ENCODE results near the gene OR5B21. TPM values are rescaled to one million over a fixed set of nuclear protein-coding genes. Genes with fewer than 3 reads are reported as not detected.

The OR5B21 gene
- total RNA-seq, 1 donor from 2014 or later, result 0.46 TPM

GRCh38 chr11:58508814-58509213 is 909 bp upstream of the OR5B21 start:
- Mint-ChIP-seq H3K27ac (no peak overlapping the region), H3K27me3 (ENCODE audit: low read depth) (no peaks in the 10 kb centered on the region), H3K4me1 (ENCODE audit: low read depth) (peaks cover 17% of the 10 kb centered on the region), H3K9me3 (no peaks in the 10 kb centered on the region), H3K4me3 (ENCODE audit: low read depth) (no peak overlapping the region), H3K36me3 (ENCODE audit: low read depth) (peaks cover 4% of the 10 kb centered on the region)
- no peak for DNase-seq (ENCODE audit: low spot score)
- intact Hi-C loops (cut with micrococcal nuclease), result loop anchor here (5.0 kb wide), 1 partner anchor 117 kb away; no protein-coding TSS in a partner anchor

- Mint-ChIP-seq H3K4me1 (ENCODE audit: low read depth) (peaks cover 17% of the 10 kb centered on the region), H3K9me3 (no peaks in the 10 kb centered on the region), H3K27ac (no peak overlapping the region), H3K36me3 (ENCODE audit: low read depth) (peaks cover 4% of the 10 kb centered on the region), H3K27me3 (ENCODE audit: low read depth) (no peaks in the 10 kb centered on the region), H3K4me3 (ENCODE audit: low read depth) (no peak overlapping the region)
- no peak for DNase-seq (ENCODE audit: low spot score)
- intact Hi-C loops (cut with micrococcal nuclease), result loop anchor here (5.0 kb wide), 1 partner anchor 115 kb away; no protein-coding TSS in a partner anchor
Observed at GRCh38 chr11:58507355-58507754, 550 bp downstream of the OR5B21 start.

GRCh38 chr11:58506935-58507334 is 970 bp downstream of the OR5B21 start:
- no peak overlapping the region for H3K4me3 Mint-ChIP-seq (ENCODE audit: low read depth)
- peaks cover 4% of the 10 kb centered on the region for H3K36me3 Mint-ChIP-seq (ENCODE audit: low read depth)
- H3K27me3 Mint-ChIP-seq (ENCODE audit: low read depth), result no peaks in the 10 kb centered on the region
- no peaks in the 10 kb centered on the region for H3K9me3 Mint-ChIP-seq
- intact Hi-C loops (cut with micrococcal nuclease), result loop anchor here (1.0 to 5.0 kb wide), 2 partner anchors 18 to 115 kb away; no protein-coding TSS in a partner anchor
- no peak overlapping the region for H3K27ac Mint-ChIP-seq
- H3K4me1 Mint-ChIP-seq (ENCODE audit: low read depth), result peaks cover 17% of the 10 kb centered on the region
- DNase-seq (ENCODE audit: low spot score), result no peak

GRCh38 chr11:58505849-58506248 is 2.1 kb downstream of the OR5B21 start:
- H3K27me3 Mint-ChIP-seq (ENCODE audit: low read depth), result no peaks in the 10 kb centered on the region
- H3K4me1 Mint-ChIP-seq (ENCODE audit: low read depth), result peaks cover 17% of the 10 kb centered on the region
- peak overlapping the region; percentile 3 for H3K4me3 Mint-ChIP-seq (ENCODE audit: low read depth)
- H3K27ac Mint-ChIP-seq, result peak overlapping the region; percentile 47
- H3K9me3 Mint-ChIP-seq, result no peaks in the 10 kb centered on the region
- peaks cover 4% of the 10 kb centered on the region for H3K36me3 Mint-ChIP-seq (ENCODE audit: low read depth)
- intact Hi-C loops (cut with micrococcal nuclease), result loop anchor here (1.0 to 5.0 kb wide), 2 partner anchors 19 to 114 kb away; no protein-coding TSS in a partner anchor
- no peak for DNase-seq (ENCODE audit: low spot score)

GRCh38 chr11:58504232-58504631 is 3.7 kb downstream of the OR5B21 start:
- H3K27ac Mint-ChIP-seq, result no peak overlapping the region

GRCh38 chr11:58503361-58503856 is 4.5 kb downstream of the OR5B21 start:
- Mint-ChIP-seq H3K9me3 (no peaks in the 10 kb centered on the region), H3K36me3 (ENCODE audit: low read depth) (peaks cover 4% of the 10 kb centered on the region), H3K27me3 (ENCODE audit: low read depth) (no peaks in the 10 kb centered on the region), H3K4me3 (ENCODE audit: low read depth) (no peak overlapping the region), H3K27ac (no peak overlapping the region), H3K4me1 (ENCODE audit: low read depth) (peaks cover 18% of the 10 kb centered on the region)
- intact Hi-C loops (cut with micrococcal nuclease), result no loop called here
- DNase-seq (ENCODE audit: low spot score), result no peak

More at GRCh38 chr11:58504232-58504631, 3.7 kb downstream of the OR5B21 start:
- Mint-ChIP-seq H3K27me3 (ENCODE audit: low read depth) (no peaks in the 10 kb centered on the region), H3K4me3 (ENCODE audit: low read depth) (no peak overlapping the region), H3K9me3 (no peaks in the 10 kb centered on the region), H3K4me1 (ENCODE audit: low read depth) (peaks cover 12% of the 10 kb centered on the region), H3K36me3 (ENCODE audit: low read depth) (peaks cover 4% of the 10 kb centered on the region)
- intact Hi-C loops (cut with micrococcal nuclease), result no loop called here
- DNase-seq (ENCODE audit: low spot score), result no peak

GRCh38 chr11:58502004-58502403 is 5.9 kb downstream of the OR5B21 start:
- H3K27me3 Mint-ChIP-seq (ENCODE audit: low read depth), result no peaks in the 10 kb centered on the region
- intact Hi-C loops (cut with micrococcal nuclease), result no loop called here
- peaks cover 26% of the 10 kb centered on the region for H3K4me1 Mint-ChIP-seq (ENCODE audit: low read depth)
- no peak overlapping the region for H3K4me3 Mint-ChIP-seq (ENCODE audit: low read depth)
- no peaks in the 10 kb centered on the region for H3K9me3 Mint-ChIP-seq
- DNase-seq (ENCODE audit: low spot score), result no peak
- H3K27ac Mint-ChIP-seq, result no peak overlapping the region
- no peaks in the 10 kb centered on the region for H3K36me3 Mint-ChIP-seq (ENCODE audit: low read depth)

GRCh38 chr11:58498464-58498863 is 9.4 kb downstream of the OR5B21 start:
- no peak overlapping the region for H3K4me3 Mint-ChIP-seq (ENCODE audit: low read depth)
- no peak for DNase-seq (ENCODE audit: low spot score)
- intact Hi-C loops (cut with micrococcal nuclease), result no loop called here
- H3K27ac Mint-ChIP-seq, result no peak overlapping the region
- H3K27me3 Mint-ChIP-seq (ENCODE audit: low read depth), result no peaks in the 10 kb centered on the region
- H3K4me1 Mint-ChIP-seq (ENCODE audit: low read depth), result peaks cover 25% of the 10 kb centered on the region
- no peaks in the 10 kb centered on the region for H3K9me3 Mint-ChIP-seq
- H3K36me3 Mint-ChIP-seq (ENCODE audit: low read depth), result peaks cover 5% of the 10 kb centered on the region

GRCh38 chr11:58497951-58498350 is 10.0 kb downstream of the OR5B21 start:
- no peak for DNase-seq (ENCODE audit: low spot score)
- no peaks in the 10 kb centered on the region for H3K9me3 Mint-ChIP-seq
- peaks cover 5% of the 10 kb centered on the region for H3K36me3 Mint-ChIP-seq (ENCODE audit: low read depth)
- intact Hi-C loops (cut with micrococcal nuclease), result no loop called here
- no peak overlapping the region for H3K4me3 Mint-ChIP-seq (ENCODE audit: low read depth)
- no peak overlapping the region for H3K27ac Mint-ChIP-seq
- H3K4me1 Mint-ChIP-seq (ENCODE audit: low read depth), result peaks cover 25% of the 10 kb centered on the region
- no peaks in the 10 kb centered on the region for H3K27me3 Mint-ChIP-seq (ENCODE audit: low read depth)

GRCh38 chr11:58495906-58496305 is 12.0 kb downstream of the OR5B21 start:
- no peaks in the 10 kb centered on the region for H3K9me3 Mint-ChIP-seq
- intact Hi-C loops (cut with micrococcal nuclease), result no loop called here
- peaks cover 25% of the 10 kb centered on the region for H3K4me1 Mint-ChIP-seq (ENCODE audit: low read depth)
- H3K27ac Mint-ChIP-seq, result no peak overlapping the region
- peaks cover 5% of the 10 kb centered on the region for H3K36me3 Mint-ChIP-seq (ENCODE audit: low read depth)
- H3K4me3 Mint-ChIP-seq (ENCODE audit: low read depth), result no peak overlapping the region
- H3K27me3 Mint-ChIP-seq (ENCODE audit: low read depth), result no peaks in the 10 kb centered on the region
- no peak for DNase-seq (ENCODE audit: low spot score)

GRCh38 chr11:58494101-58494500 is 13.8 kb downstream of the OR5B21 start:
- Mint-ChIP-seq H3K4me3 (ENCODE audit: low read depth) (no peak overlapping the region), H3K4me1 (ENCODE audit: low read depth) (peaks cover 25% of the 10 kb centered on the region), H3K27me3 (ENCODE audit: low read depth) (no peaks in the 10 kb centered on the region), H3K9me3 (no peaks in the 10 kb centered on the region), H3K27ac (peak overlapping the region; percentile 19), H3K36me3 (ENCODE audit: low read depth) (peaks cover 5% of the 10 kb centered on the region)
- intact Hi-C loops (cut with micrococcal nuclease), result no loop called here
- no peak for DNase-seq (ENCODE audit: low spot score)

- Mint-ChIP-seq H3K36me3 (ENCODE audit: low read depth) (peaks cover 5% of the 10 kb centered on the region), H3K27me3 (ENCODE audit: low read depth) (no peaks in the 10 kb centered on the region), H3K27ac (no peak overlapping the region), H3K4me1 (ENCODE audit: low read depth) (peaks cover 21% of the 10 kb centered on the region), H3K9me3 (no peaks in the 10 kb centered on the region), H3K4me3 (ENCODE audit: low read depth) (no peak overlapping the region)
- no peak for DNase-seq (ENCODE audit: low spot score)
- intact Hi-C loops (cut with micrococcal nuclease), result no loop called here
Observed at GRCh38 chr11:58493676-58494075, 14.2 kb downstream of the OR5B21 start.

- Mint-ChIP-seq H3K27me3 (ENCODE audit: low read depth) (no peaks in the 10 kb centered on the region), H3K36me3 (ENCODE audit: low read depth) (no peaks in the 10 kb centered on the region), H3K9me3 (no peaks in the 10 kb centered on the region), H3K4me3 (ENCODE audit: low read depth) (no peak overlapping the region), H3K27ac (no peak overlapping the region), H3K4me1 (ENCODE audit: low read depth) (peaks cover 7% of the 10 kb centered on the region)
- no peak for DNase-seq (ENCODE audit: low spot score)
- intact Hi-C loops (cut with micrococcal nuclease), result no loop called here
Observed at GRCh38 chr11:58490827-58491226, 17.1 kb downstream of the OR5B21 start.

- no peaks in the 10 kb centered on the region for H3K4me1 Mint-ChIP-seq (ENCODE audit: low read depth)
- no peak for DNase-seq (ENCODE audit: low spot score)
- no peak overlapping the region for H3K4me3 Mint-ChIP-seq (ENCODE audit: low read depth)
- H3K27ac Mint-ChIP-seq, result no peak overlapping the region
- H3K36me3 Mint-ChIP-seq (ENCODE audit: low read depth), result no peaks in the 10 kb centered on the region
- H3K27me3 Mint-ChIP-seq (ENCODE audit: low read depth), result no peaks in the 10 kb centered on the region
- intact Hi-C loops (cut with micrococcal nuclease), result no loop called here
- no peaks in the 10 kb centered on the region for H3K9me3 Mint-ChIP-seq
Observed at GRCh38 chr11:58487170-58487569, 20.7 kb downstream of the OR5B21 start.

All from activated T-helper 2 cell treated with anti-CD3 and anti-CD28 coated beads, Interferon-gamma antibody, Interleukin-2, Interleukin-4, amounts not matched to agents 10 μg/mL and 5 μg/mL and 100 μg/mL, durations not matched to agents 14 hours and 24 hours and 36 hours (primary cell).